HT1080 (cell line): ENCODE measurements around the gene SCAP. TPM values are rescaled to one million over a fixed set of nuclear protein-coding genes. Genes with fewer than 3 reads are reported as not detected.

Experiments used
- DNase-seq: peaks from one replicate; pipeline ENCODE4 v3.0.0-alpha.2; 2015; ENCODE audit warnings: low read depth
- total RNA-seq: library from RNA; depleted of rRNA; stranded (reverse); fragments of >200 nt; shearing (Covaris generic); gene quantifications from 2 replicates; pipeline ENCODE4 v1.2.3, GENCODE V29; 2014

The SCAP gene
- total RNA-seq, 1 experiment from 2014 or later: 96.6 TPM

DNA sequence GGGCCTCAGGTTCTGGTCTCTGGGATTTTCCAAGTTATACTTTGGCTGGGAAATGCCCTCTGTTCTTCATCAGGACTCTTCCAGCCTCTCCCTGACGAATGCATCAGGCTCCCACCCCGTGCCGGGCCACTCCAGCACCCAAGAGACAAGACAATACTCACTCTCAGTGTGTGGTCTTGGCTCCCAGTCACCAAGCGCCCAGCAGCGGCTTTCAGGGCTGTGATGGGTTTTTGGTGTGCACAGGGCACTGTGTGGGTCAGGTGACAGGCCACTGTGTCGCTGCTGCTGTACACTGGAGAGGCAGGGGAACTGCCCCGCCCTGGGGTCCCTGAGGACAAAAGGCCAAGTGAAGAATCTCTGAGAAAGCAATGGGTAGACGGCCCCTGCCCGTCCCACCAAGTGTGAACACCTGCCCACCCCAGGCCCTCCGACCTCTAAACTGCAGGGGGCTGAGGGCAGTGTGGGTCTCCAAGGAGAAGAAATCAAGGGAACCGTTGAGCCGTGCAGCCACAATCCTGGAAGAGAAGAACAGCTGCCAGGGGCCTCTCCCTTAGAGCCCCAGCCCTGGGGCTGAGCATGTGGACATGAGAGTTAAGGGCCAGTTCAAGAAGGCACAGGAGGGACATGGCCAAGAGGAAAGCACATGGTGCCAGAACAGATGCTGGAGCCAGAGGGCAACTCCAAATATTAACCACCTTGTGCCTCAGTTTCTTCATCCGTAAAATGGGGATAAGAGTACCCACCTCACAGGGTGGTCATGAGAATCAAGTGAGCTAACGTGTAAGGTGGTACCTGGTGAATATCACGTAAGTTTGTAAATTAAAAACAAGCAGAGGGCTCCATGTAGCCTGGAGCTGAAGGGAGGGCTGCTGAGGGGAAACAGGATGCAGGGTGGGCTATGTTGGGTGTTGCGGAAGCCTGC, 60.8 kb downstream of the SCAP start:
- no peak for DNase-seq

DNA sequence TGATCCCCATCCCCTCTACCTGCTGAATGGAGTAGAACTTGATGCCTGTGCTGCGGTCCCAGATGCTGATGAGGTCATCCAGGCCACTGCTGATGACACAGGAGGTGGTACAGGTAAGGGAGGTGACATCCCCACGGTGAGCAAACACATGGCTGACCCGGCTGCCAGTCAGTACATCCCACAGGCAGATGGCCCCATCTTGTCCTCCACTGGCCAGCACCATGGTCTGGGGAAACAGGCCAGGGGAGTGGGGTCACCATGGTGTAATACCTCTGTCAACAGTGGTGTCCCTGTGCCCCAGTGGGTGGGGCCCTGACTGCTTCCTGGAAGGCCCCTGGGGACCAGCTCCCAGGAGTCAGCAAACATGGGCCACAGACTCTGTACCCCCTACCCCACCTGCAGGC, 61.6 kb downstream of the SCAP start:
- no peak for DNase-seq

DNA sequence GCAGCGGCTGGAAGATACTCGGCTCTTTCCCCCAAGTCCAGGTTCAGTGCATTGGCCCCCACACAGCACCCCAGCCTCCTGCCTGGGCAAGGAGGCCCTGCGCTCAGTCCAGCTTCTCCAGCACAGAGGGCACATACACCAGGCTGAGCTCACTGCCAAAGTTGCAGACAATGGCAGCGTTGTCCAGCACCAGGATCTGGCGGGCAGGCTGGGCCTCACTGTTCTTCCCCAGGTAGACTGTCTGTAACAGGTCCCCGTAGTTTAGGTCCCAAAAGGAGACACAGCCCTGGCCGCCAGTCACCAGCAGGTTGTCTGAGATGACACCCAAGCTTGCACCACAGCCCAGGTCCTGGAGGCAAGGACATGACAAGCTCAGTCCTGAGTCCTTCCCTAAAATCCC, 62.0 kb downstream of the SCAP start:
- no peak for DNase-seq

DNA sequence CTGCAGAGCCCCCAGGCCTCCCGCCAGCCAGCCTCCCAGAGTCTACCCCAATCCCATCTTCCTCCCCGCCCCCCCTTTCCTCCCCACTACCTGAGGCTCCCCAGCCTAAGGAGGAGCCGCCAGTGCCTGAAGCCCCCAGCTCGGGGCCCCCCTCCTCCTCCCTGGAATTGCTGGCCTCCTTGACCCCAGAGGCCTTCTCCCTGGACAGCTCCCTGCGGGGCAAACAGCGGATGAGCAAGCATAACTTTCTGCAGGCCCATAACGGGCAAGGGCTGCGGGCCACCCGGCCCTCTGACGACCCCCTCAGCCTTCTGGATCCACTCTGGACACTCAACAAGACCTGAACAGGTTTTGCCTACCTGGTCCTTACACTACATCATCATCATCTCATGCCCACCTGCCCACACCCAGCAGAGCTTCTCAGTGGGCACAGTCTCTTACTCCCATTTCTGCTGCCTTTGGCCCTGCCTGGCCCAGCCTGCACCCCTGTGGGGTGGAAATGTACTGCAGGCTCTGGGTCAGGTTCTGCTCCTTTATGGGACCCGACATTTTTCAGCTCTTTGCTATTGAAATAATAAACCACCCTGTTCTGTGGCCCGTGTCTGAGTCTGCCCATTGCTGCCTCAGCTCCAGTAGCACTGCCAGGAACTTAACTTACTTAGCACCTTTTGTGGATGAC, 62.8 kb downstream of the SCAP start:
- no peak for DNase-seq

DNA sequence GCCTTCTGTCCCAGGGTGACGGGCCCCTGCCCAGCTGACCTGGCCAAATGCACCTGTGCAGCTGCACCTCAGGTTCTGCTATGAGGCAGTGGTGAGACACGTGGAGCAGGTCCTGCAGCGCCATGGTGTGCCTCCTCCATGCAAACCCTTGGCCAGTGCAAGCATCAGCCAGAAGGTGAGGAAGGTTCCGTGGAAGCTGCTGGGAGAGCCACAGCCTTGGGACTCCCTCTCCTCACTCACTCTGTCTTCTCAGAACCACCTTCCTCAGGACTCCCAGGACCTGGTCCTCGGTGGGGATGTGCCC, 63.3 kb downstream of the SCAP start:
- no peak for DNase-seq

DNA sequence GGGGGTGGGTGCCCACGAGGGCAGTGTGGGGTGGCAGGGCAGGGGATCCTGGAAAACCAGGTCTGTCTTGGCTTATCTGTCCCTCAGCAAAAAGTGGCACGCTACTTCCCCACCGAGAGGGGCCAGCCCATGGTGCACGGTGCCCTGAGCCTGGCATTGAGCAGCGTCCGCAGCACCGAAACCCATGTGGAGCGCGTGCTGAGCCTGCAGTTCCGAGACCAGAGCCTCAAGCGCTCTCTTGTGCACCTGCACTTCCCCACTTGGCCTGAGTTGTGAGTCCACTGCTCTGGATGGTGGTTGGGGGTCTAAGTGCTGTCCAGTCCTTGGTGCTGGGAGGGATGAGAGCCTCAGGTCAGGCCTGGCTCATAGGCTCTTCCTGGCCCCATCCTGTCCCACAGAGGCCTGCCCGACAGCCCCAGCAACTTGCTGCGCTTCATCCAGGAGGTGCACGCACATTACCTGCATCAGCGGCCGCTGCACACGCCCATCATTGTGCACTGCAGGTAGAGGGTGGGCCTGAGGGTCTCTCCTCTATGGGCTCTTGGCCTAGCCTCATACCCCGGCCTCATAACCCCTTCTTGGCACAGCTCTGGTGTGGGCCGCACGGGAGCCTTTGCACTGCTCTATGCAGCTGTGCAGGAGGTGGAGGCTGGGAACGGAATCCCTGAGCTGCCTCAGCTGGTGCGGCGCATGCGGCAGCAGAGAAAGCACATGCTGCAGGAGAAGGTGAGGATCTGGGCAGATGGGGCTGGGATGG, 63.9 kb downstream of the SCAP start:
- DNase-seq: no peak

DNA sequence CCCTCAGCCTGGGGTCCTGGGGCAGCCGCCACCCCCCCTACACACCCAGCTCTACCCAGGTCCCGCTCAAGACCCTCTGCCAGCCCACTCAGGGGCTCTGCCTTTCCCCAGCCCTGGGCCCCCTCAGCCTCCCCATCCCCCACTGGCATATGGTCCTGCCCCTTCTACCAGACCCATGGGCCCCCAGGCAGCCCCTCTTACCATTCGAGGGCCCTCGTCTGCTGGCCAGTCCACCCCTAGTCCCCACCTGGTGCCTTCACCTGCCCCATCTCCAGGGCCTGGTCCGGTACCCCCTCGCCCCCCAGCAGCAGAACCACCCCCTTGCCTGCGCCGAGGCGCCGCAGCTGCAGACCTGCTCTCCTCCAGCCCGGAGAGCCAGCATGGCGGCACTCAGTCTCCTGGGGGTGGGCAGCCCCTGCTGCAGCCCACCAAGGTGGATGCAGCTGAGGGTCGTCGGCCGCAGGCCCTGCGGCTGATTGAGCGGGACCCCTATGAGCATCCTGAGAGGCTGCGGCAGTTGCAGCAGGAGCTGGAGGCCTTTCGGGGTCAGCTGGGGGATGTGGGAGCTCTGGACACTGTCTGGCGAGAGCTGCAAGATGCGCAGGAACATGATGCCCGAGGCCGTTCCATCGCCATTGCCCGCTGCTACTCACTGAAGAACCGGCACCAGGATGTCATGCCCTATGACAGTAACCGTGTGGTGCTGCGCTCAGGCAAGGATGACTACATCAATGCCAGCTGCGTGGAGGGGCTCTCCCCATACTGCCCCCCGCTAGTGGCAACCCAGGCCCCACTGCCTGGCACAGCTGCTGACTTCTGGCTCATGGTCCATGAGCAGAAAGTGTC, 64.7 kb downstream of the SCAP start:
- no peak for DNase-seq

DNA sequence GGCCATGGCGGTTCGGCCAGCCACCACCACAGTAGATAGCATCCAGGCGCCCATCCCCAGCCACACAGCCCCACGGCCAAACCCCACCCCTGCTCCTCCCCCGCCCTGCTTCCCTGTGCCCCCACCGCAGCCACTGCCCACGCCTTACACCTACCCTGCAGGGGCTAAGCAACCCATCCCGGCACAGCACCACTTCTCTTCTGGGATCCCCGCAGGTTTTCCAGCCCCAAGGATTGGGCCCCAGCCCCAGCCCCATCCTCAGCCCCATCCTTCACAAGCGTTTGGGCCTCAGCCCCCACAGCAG, 65.4 kb downstream of the SCAP start:
- DNase-seq: no peak

DNA sequence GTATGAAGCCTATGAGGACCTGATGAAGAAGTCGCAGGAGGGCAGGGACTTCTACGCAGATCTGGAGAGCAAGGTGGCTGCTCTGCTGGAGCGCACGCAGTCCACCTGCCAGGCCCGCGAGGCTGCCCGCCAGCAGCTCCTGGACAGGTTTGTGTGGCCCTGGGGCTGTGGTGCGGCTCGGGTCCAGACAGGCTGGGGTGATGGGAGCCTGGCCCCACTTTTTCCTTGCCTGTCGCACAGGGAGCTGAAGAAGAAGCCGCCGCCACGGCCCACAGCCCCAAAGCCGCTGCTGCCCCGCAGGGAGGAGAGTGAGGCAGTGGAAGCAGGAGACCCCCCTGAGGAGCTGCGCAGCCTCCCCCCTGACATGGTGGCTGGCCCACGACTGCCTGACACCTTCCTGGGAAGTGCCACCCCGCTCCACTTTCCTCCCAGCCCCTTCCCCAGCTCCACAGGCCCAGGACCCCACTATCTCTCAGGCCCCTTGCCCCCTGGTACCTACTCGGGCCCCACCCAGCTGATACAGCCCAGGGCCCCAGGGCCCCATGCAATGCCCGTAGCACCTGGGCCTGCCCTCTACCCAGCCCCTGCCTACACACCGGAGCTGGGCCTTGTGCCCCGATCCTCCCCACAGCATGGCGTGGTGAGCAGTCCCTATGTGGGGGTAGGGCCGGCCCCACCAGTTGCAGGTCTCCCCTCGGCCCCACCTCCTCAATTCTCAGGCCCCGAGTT, 65.9 kb downstream of the SCAP start:
- DNase-seq: no peak

DNA sequence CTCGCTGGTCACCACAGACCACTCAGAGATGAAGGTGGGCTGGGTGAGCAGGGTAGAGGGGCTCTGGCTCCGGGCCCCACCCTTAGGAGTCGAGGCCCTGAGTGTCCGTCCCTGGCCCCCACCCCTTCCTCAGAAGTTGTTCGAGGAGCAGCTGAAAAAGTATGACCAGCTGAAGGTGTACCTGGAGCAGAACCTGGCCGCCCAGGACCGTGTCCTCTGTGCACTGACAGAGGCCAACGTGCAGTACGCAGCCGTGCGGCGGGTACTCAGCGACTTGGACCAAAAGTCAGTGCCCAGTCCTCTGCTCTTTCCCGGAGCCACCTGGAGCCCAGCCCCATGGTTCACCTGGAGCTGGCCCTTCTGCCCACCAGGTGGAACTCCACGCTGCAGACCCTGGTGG, 66.5 kb downstream of the SCAP start:
- no peak for DNase-seq

DNA sequence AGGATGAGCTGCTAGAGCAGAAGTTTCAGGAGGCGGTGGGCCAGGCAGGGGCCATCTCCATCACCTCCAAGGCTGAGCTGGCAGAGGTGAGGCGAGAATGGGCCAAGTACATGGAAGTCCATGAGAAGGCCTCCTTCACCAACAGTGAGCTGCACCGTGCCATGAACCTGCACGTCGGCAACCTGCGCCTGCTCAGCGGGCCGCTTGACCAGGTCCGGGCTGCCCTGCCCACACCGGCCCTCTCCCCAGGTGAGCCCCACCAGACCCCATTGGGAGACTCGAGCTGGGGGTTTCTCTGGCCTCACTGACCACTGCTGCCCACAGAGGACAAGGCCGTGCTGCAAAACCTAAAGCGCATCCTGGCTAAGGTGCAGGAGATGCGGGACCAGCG, 66.9 kb downstream of the SCAP start:
- no peak for DNase-seq

DNA sequence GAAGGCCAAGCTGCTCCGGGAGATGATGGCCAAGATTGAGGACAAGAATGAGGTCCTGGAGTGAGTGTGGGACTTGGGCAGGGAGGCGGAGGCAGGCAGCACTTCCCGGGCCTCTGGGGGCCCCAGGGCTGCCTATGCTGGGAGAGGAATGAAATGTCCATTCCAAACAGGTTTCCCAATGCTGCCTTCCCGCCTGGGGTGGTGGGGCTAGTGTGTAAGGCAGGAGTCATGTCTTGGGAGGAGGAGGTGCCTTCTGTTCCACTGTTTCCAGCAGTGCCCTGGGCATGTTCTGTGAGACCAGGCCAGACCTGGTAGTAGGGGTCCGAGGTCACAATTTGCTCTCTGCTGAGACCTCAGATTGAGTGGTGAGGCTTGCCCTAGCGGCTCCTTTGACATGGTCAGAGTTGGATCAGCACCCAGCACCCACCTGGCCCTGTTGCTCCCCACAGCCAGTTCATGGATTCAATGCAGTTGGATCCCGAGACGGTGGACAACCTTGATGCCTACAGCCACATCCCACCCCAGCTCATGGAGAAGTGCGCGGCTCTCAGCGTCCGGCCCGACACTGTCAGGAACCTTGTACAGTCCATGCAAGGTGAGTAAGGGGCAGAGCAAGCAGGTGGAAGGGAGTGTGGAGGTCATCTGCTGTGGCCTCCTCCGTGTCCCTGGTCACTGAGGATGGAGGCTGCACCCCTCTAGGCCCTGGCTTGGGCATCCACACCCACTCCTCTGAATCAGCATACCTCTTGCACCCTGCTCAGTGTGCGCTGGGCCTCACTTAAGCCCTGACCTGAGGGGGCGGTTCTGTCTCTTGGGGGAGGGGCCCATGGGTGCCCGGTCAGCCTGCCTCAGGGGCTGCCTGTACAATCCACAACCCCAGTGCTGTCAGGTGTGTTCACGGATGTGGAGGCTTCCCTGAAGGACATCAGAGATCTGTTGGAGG, 67.6 kb downstream of the SCAP start:
- no peak for DNase-seq

DNA sequence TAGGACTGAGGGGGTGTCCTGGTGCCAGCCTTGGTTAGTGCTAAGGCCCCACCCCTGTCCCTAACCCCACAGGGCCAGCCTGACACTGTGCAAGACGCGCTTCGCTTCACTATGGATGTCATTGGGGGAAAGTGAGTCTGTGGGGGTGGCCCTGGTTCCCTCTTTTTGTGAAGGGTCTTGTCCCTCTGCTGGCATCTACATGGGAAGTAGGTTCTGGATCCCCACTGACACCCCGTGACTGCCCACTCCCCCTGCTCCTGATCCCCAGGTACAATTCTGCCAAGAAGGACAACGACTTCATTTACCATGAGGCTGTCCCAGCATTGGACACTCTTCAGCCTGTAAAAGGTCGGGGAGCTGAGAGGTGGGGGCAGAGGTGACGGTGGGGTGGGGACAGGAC, 68.5 kb downstream of the SCAP start:
- no peak for DNase-seq

DNA sequence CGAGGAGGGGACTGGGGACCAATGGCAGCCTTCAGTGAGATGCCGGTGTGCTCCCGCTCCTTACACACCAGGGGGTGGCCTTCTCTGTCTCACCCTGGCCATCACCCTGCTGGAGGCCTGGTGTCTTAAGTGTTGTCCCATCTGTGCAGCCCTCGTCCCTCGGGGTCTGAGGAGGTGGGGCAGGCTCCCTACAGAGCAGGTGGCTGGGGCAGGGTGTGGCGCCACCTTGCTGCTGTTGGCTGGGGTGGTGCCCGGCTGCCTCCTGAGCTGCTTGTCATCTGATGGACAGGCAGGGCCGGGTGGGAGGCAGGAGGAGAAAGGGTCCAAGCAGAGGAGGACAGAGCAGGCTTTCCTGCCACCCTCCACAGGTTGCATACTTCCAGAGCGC, 69.0 kb downstream of the SCAP start:
- DNase-seq: no peak

DNA sequence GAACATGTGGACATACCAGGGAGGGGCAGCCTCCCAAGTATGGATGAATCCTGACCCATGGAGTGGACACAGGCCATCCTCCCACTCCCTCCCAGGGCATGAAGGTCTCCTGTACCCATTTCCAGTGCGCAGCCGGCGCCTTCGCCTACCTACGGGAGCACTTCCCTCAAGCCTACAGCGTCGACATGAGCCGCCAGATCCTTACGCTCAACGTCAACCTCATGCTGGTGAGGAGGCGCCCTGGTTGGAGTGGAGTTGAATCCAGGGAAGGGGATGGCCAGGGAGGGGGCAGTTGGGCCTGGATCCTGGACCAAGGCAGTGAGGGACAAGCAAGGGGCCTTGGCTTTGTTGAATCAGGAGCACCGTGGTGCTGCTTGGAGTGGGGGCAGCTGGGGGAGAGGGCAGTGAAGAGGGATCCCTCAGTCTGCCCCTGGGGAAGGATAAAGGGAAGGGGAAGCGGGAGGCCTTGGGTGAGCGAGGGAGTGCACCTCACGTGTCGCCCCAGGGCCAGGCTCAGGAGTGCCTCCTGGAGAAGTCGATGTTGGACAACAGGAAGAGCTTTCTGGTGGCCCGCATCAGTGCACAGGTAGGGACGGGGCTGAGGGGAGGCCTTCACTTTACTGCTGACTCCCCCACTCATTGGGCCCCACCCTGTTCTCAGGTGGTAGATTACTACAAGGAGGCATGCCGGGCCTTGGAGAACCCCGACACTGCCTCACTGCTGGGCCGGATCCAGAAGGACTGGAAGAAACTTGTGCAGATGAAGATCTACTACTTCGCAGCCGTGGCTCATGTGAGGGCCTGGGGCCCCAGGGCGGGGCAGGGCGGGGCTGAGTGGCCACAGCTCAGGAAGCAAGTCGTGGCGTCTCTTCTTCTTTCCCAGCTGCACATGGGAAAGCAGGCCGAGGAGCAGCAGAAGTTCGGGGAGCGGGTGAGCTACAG, 69.7 kb downstream of the SCAP start:
- no peak for DNase-seq

DNA sequence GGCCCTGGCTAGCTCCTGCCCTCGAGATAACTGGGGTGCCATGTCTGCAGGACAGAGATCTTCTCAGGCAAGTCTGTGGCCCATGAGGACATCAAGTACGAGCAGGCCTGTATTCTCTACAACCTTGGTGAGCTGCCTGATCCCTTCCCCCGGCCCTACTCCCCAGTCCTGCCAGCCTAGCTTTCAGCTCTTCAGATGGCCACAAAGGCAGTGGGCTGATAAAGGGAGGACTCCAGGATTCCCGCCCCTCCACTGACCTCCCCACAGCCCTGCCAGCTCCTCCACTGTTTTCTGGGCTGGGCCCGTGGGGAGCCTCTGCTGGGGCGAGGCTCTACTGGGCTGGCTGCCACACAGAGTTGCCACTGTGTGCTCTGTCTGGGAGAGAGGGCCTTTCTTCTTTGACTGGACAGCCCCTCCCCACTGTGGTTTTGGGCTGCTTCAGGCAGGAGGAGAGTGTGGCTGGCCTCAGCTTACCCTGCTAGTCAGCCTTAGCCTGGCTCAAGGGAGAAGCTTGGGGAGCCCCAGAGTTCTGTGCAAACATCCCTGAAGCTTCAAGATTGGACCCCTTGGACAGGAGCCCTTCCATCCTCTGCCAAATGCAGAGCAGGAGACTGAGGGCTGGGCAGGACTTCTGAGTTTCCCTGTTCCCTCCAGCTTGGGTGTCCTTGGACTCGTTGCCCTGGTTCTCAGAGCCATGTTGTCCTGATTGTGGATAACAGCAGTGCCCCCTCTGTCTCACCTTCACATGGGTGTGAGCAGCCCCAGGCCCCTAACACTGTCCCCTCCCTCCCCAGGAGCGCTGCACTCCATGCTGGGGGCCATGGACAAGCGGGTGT, 70.6 kb downstream of the SCAP start:
- DNase-seq: no peak

DNA sequence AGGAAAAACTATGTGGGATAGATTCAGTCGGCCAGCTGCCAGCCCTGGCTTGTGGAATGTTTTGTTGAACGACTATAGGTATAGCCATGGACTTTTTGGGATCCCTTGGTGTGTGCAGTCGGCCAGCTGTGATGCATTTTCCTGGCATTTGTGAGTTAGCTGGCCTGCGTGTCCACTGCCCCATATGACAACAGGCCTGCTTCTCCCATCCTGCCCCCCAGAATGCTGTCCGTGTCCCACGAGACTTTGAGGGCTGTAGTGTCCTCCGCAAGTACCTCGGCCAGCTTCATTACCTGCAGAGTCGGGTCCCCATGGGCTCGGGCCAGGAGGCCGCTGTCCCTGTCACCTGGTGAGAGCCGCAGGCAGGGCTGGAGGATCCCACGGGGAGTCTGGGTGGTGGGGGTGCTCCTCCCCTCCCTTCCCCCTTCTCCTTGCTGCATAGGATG, 71.3 kb downstream of the SCAP start:
- no peak for DNase-seq
